Mesendoderm (in vitro differentiated cells): ENCODE data around the gene PDIA6. TPM values are rescaled to one million over a fixed set of nuclear protein-coding genes. Genes with fewer than 3 reads are reported as not detected.
A peak's percentile ranks its signal among the peaks of the same experiment; 100 is the strongest.

Source experiments
- DNase-seq: peaks from one replicate; pipeline ENCODE4 v3.0.0; 2013
- H2AK5ac ChIP-seq: 2 replicates; pipeline ENCODE4 v1.6.1; 2013; ENCODE audit warnings: low read length, inconsistent platforms
- H2BK120ac ChIP-seq: 2 replicates; pipeline ENCODE4 v1.6.1; 2013; ENCODE audit warnings: low read depth, mild to moderate bottlenecking, low read length, moderate library complexity, mixed read lengths
- H2BK15ac ChIP-seq: replicated peaks from 2 replicates; pipeline ENCODE4 v1.6.1; 2013; ENCODE audit warnings: low read depth, mild to moderate bottlenecking, moderate library complexity
- H2BK5ac ChIP-seq: 2 replicates; pipeline ENCODE4 v1.6.1; 2013; ENCODE audit warnings: low read length, inconsistent platforms
- H3K18ac ChIP-seq: 2 replicates; pipeline ENCODE4 v1.6.1; 2013; ENCODE audit warnings: mild to moderate bottlenecking, low read length, mixed read lengths
- H3K23ac ChIP-seq: one replicate; pipeline ENCODE4 v1.6.1; 2013; ENCODE audit warnings: low read length
- H3K27ac ChIP-seq: 2 replicates; pipeline ENCODE4 v1.5.1; 2013; ENCODE audit warnings: low read depth, mild to moderate bottlenecking, inconsistent platforms, low read length, moderate library complexity
- H3K27me3 ChIP-seq: 2 replicates; pipeline ENCODE4 v1.6.1; 2013; ENCODE audit warnings: low read length, control low read depth, mild to moderate bottlenecking, inconsistent platforms; ENCODE audit not compliant: insufficient read depth, poor library complexity
- H3K36me3 ChIP-seq: 2 replicates; pipeline ENCODE4 v1.6.1; 2013; ENCODE audit warnings: low read length, inconsistent platforms; ENCODE audit not compliant: control insufficient read depth, insufficient read depth
- H3K4ac ChIP-seq: one replicate; pipeline ENCODE4 v1.6.1; 2013; ENCODE audit warnings: low read depth, mild to moderate bottlenecking, low read length, moderate library complexity
- H3K4me1 ChIP-seq: 2 replicates; pipeline ENCODE4 v1.6.1; 2013; ENCODE audit warnings: low read depth, low read length, inconsistent platforms; ENCODE audit not compliant: control insufficient read depth
- H3K4me2 ChIP-seq: 2 replicates; pipeline ENCODE4 v1.6.1; 2013; ENCODE audit warnings: low read length
- H3K4me3 ChIP-seq: 2 replicates; pipeline ENCODE4 v1.5.1; 2013; ENCODE audit warnings: mild to moderate bottlenecking, low read length
- H3K56ac ChIP-seq: one replicate; pipeline ENCODE4 v1.6.1; 2013; ENCODE audit warnings: low read length
- H3K79me1 ChIP-seq: 2 replicates; pipeline ENCODE4 v1.6.1; 2013; ENCODE audit warnings: low read length, inconsistent platforms
- H3K79me2 ChIP-seq: 2 replicates; pipeline ENCODE4 v1.6.1; 2013; ENCODE audit warnings: mild to moderate bottlenecking, low read length; ENCODE audit not compliant: control insufficient read depth, insufficient read depth
- H3K9ac ChIP-seq: 2 replicates; pipeline ENCODE4 v1.6.1; 2013; ENCODE audit warnings: low read length, inconsistent platforms
- H4K5ac ChIP-seq: one replicate; pipeline ENCODE4 v1.6.1; 2013; ENCODE audit warnings: low read length
- H4K8ac ChIP-seq: one replicate; pipeline ENCODE4 v1.6.1; 2013; ENCODE audit warnings: low read depth, mild to moderate bottlenecking, control low read depth, low read length, moderate library complexity
- WGBS: extraction: QIAGEN DNeasy Blood & Tissue Kit; methylation state at CpG from one replicate; pipeline ENCODE4 v1.1.7; 2013; ENCODE audit warnings: low lambda C conversion rate, missing lambda C conversion rate; ENCODE audit not compliant: insufficient coverage; ENCODE audit errors: extremely low coverage; 5-methylcytosine and 5-hydroxymethylcytosine counted together
- polyA plus RNA-seq, 2 experiments: library from polyadenylated mRNA; stranded (reverse); fragments of 200-250 nt; gene quantifications; one replicate each; pipeline ENCODE4 v1.2.3, GENCODE V29; 2013

The PDIA6 gene, protein sequence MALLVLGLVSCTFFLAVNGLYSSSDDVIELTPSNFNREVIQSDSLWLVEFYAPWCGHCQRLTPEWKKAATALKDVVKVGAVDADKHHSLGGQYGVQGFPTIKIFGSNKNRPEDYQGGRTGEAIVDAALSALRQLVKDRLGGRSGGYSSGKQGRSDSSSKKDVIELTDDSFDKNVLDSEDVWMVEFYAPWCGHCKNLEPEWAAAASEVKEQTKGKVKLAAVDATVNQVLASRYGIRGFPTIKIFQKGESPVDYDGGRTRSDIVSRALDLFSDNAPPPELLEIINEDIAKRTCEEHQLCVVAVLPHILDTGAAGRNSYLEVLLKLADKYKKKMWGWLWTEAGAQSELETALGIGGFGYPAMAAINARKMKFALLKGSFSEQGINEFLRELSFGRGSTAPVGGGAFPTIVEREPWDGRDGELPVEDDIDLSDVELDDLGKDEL
- 288 TPM for polyA plus RNA-seq (2013, experiment 1 of 2)
- 284 TPM for polyA plus RNA-seq (2013, experiment 2 of 2)

DNA sequence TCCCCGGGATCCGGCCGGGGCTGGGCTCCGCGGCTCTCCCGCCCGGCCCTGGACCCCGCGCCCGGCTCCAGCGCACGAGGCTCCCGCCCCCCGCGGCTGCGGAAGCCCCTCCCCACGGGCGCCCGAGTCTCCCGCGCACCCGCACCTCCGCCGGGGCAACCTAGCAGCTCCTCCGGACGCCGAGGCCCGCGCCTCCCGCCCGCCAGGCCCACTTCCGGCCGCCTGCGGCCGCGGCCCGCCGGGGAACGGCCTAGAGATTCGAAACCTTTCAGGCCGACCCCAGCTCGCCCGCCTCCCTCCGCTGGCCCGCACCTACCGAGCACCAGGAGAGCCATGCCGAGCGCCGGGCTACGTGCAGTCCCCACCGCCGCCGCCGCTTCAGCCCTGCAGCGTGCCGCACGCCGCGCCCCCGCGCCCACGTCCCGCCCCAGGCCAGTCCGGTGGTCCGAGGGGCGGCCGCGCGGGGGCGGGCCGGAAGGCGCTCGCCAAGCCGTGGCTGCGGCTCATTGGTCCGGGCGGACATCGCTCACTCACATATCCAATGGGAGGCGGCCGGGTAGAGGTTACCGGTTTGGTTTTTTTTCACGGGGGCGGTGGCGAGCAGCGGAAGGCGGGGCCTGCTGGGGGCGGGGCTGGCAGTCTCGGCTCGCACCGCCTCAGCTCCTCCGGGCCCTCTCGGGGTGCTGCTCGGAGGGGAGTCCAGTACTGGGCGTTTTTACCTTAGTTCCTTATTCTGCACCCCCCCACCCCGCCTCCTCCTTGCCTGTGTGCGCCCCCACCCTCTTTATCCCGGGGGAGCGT lies at the start of gene PDIA6:
Gene PDIA6 (minus strand): TSS at position 424 of the 801 bp plus-strand sequence. CDS start 89 bp downstream, at position 335.
- Histone ChIP-seq H3K27me3 (no peaks in the 10 kb centered on the region), H3K4me2 (peak within 1 kb of the TSS; percentile 99), H2AK5ac (peak within 1 kb of the TSS; percentile 79), H3K79me1 (no peaks in the 10 kb centered on the region), H4K5ac (no peak within 1 kb of the TSS), H3K4ac (peak within 1 kb of the TSS; percentile 98), H2BK120ac (peak within 1 kb of the TSS; percentile 88), H3K27ac (peak within 1 kb of the TSS; percentile 90), H3K4me1 (peaks cover 3% of the 10 kb centered on the region), H3K56ac (peak within 1 kb of the TSS; percentile 94), H3K36me3 (no peaks in the 10 kb centered on the region), H2BK5ac (peak within 1 kb of the TSS; percentile 71), H3K23ac (peak within 1 kb of the TSS; percentile 99), H3K79me2 (peaks cover 45% of the 10 kb centered on the region), H3K4me3 (peak within 1 kb of the TSS; percentile 92), H4K8ac (peak within 1 kb of the TSS; percentile 98), H3K18ac (peak within 1 kb of the TSS; percentile 99), H2BK15ac (no peak within 1 kb of the TSS), H3K9ac (peak within 1 kb of the TSS; percentile 97)
- no CpG with 5 or more reads among the region's 98 CpGs for WGBS
- DNase-seq, result peak; percentile 97

DNA sequence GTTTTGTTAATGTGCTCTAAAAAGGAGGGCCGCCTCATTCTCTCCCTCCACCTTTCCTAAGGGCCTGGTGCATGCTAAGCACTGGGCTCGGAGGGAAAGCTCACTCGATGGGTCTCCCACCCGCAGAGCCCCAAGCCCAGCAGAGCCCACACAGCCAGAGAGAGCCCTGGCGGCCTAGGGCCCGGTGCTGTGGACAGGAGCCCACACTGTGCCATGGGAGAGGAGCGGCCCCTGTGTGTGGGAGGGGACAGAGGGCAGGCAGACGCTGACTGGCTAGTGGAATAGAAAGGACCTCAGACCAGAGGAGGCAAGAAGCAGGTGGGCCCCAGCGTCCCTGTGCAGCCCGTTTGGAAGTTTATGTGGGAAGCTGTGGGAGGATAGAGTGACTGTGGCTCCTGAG lies 49.7 kb upstream of the PDIA6 start:
- WGBS, result no CpG with 5 or more reads among the region's 10 CpGs
- Histone ChIP-seq H3K79me2 (no peaks in the 10 kb centered on the region), H3K27me3 (no peaks in the 10 kb centered on the region), H3K79me1 (no peaks in the 10 kb centered on the region), H3K56ac (no peak overlapping the region), H4K5ac (no peak overlapping the region), H3K36me3 (no peaks in the 10 kb centered on the region), H2AK5ac (no peak overlapping the region), H3K18ac (no peak overlapping the region), H3K4me1 (no peaks in the 10 kb centered on the region), H2BK15ac (no peak overlapping the region), H2BK120ac (no peak overlapping the region), H4K8ac (no peak overlapping the region), H3K4me2 (no peak overlapping the region), H3K27ac (no peak overlapping the region), H3K9ac (no peak overlapping the region), H3K4ac (no peak overlapping the region), H3K4me3 (no peak overlapping the region), H3K23ac (no peak overlapping the region), H2BK5ac (no peak overlapping the region)
- no peak for DNase-seq

DNA sequence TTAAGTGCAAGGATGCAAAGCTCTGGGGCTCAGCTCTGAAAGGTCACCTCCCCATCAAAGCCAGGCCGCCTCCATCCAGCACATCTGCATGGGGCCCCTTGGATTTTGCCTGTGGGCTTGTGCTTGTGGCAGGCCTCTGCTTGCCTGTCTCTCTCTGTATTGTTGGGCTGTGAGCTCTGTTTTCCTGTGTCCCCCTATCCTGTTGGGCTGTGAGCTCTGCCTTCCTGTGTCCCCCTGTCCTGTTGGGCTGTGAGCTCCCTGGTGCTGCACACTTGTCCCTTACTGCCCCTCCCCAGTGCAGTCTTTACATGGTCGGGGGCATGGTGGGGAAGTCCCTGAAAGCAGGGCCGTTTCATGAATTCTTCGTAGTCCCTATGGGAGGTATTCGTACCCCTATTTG lies 49.2 kb upstream of the PDIA6 start:
- no peak overlapping the region for H4K5ac ChIP-seq
- no peak for DNase-seq
- no peaks in the 10 kb centered on the region for H3K36me3 ChIP-seq
- no peaks in the 10 kb centered on the region for H3K4me1 ChIP-seq
- no peak overlapping the region for H3K4me3 ChIP-seq
- no peak overlapping the region for H2AK5ac ChIP-seq
- no peak overlapping the region for H2BK15ac ChIP-seq
- no peak overlapping the region for H3K23ac ChIP-seq
- H2BK5ac ChIP-seq, result no peak overlapping the region
- WGBS, result no CpG with 5 or more reads among the region's 5 CpGs
- no peak overlapping the region for H3K18ac ChIP-seq
- H3K79me1 ChIP-seq, result no peaks in the 10 kb centered on the region
- H3K27ac ChIP-seq, result no peak overlapping the region
- H3K27me3 ChIP-seq, result no peaks in the 10 kb centered on the region
- no peak overlapping the region for H3K4me2 ChIP-seq
- H3K9ac ChIP-seq, result no peak overlapping the region
- no peak overlapping the region for H2BK120ac ChIP-seq
- no peak overlapping the region for H3K4ac ChIP-seq
- no peaks in the 10 kb centered on the region for H3K79me2 ChIP-seq
- no peak overlapping the region for H4K8ac ChIP-seq
- H3K56ac ChIP-seq, result no peak overlapping the region

DNA sequence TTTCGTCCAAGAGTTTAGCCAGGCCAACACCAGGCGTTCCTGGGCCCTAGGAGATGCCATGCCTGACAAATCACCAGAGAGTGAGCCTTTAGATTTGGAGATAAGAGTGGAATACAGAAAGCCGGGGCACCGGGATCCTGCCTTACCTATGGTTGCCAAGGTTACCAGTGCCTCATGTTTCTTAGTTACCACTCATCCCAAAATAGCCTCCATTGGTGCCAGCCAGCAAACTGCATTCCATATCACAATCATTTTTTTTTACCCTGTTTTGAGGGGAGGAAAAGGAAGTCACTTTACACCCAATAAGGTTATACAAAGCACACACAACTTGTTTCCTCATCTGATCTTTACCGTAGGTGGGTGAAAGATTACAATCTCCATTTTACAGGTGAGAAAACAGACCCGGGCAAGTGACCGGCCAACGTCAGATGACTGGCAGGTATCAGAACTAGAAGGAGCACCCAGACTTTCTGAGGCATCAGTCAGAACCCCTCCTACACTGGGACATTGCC lies 48.3 kb upstream of the PDIA6 start:
- no peak for DNase-seq
- H3K9ac ChIP-seq, result no peak overlapping the region
- H3K56ac ChIP-seq, result no peak overlapping the region
- H3K4me2 ChIP-seq, result no peak overlapping the region
- no peaks in the 10 kb centered on the region for H3K36me3 ChIP-seq
- WGBS, result no CpG with 5 or more reads among the region's 8 CpGs
- H3K4me1 ChIP-seq, result no peaks in the 10 kb centered on the region
- no peaks in the 10 kb centered on the region for H3K79me2 ChIP-seq
- no peak overlapping the region for H4K5ac ChIP-seq
- H3K27ac ChIP-seq, result no peak overlapping the region
- H3K18ac ChIP-seq, result no peak overlapping the region
- H3K79me1 ChIP-seq, result no peaks in the 10 kb centered on the region
- H3K4ac ChIP-seq, result no peak overlapping the region
- no peak overlapping the region for H3K23ac ChIP-seq
- no peak overlapping the region for H2AK5ac ChIP-seq
- H2BK15ac ChIP-seq, result no peak overlapping the region
- no peaks in the 10 kb centered on the region for H3K27me3 ChIP-seq
- H2BK5ac ChIP-seq, result no peak overlapping the region
- no peak overlapping the region for H4K8ac ChIP-seq
- no peak overlapping the region for H2BK120ac ChIP-seq
- H3K4me3 ChIP-seq, result no peak overlapping the region

DNA sequence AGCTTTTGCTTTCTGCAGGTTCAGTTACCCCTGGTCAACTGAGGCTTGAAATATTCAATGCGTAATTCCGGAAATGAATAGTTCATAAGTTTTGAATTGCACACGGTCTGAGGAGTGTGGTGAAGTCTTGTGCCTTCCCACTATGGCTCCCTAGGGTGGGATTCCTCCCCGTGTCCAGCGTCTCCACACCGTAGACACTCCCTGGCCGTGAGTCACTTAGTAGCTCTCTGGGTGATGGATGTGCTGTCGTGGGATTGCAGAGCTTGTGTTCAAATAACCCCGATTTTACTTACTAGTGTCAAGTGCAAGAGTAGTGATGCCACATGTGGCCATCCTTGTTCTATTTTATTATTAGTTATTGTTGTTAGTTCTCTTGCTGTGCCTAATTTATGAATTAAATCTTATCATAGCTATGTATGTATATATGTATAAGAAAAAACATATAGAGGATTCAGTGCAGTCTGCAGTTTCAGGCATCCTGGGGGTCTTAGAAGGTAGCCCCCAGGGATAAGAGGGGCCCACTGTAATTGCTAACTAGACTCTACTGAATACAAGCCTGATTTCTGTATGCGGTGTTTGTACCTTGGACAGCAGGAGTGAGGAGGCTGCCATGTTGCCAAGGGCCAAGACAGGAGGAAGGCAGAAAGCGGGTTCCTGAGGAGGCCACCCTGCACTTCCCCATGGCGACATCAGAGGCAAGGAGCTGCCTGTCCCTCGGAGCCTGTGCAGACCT lies 47.7 kb upstream of the PDIA6 start:
- H3K18ac ChIP-seq, result no peak overlapping the region
- H2BK5ac ChIP-seq, result no peak overlapping the region
- H2BK15ac ChIP-seq, result no peak overlapping the region
- H2BK120ac ChIP-seq, result no peak overlapping the region
- no peak overlapping the region for H4K8ac ChIP-seq
- no peaks in the 10 kb centered on the region for H3K4me1 ChIP-seq
- no peak overlapping the region for H3K56ac ChIP-seq
- no peak overlapping the region for H3K23ac ChIP-seq
- H3K36me3 ChIP-seq, result no peaks in the 10 kb centered on the region
- H3K4me2 ChIP-seq, result no peak overlapping the region
- no peak for DNase-seq
- no peak overlapping the region for H3K4me3 ChIP-seq
- WGBS, result no CpG with 5 or more reads among the region's 13 CpGs
- no peak overlapping the region for H4K5ac ChIP-seq
- H3K79me2 ChIP-seq, result no peaks in the 10 kb centered on the region
- no peak overlapping the region for H3K9ac ChIP-seq
- no peaks in the 10 kb centered on the region for H3K27me3 ChIP-seq
- no peak overlapping the region for H3K27ac ChIP-seq
- no peak overlapping the region for H3K4ac ChIP-seq
- no peaks in the 10 kb centered on the region for H3K79me1 ChIP-seq
- H2AK5ac ChIP-seq, result no peak overlapping the region
